ENCODE measurements around the gene PCSK9. TPM values are rescaled to one million over a fixed set of nuclear protein-coding genes. Genes with fewer than 3 reads are reported as not detected.

PCSK9 gene
- total and polyA plus RNA-seq, 12 donors = under 0.01 to 0.07 (median 0.05) TPM; not detected in 9

DNA sequence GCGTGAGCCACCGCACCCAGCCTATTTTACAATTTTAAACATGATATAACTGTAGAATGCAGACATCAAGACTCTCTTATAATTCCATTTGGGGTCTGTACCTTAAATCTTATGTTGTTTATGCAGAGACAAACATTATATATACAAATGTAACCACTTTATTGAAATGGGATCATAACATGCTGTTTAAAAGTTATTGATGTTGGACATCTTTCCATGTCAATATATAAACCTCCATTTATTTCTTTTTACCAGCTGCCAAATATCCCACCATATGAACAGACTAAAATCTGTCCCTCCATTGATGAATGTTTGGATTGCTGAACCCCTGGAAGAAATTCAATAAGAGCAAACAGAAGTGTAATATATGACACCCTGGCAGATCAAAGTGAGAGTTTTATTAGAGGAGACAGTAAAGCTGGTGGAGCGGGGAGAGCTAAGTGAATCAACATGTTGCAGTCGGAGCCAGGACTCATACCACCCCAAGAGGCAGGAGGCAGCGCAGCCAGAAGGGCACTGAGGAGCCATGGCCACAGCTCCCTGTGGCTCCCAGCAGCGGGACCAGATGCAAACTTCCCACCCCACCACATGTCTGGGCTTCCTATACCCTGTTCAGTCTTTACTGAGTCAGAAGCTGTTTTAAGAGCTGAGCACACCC lies 4.7 kb upstream of the PCSK9 start:
- no peaks in the 10 kb centered on the region for H3K9me3 ChIP-seq
- 92 to 93% methylated on average over 6 of the region's 6 CpGs for WGBS, 2 donors
- intact Hi-C loops (cut with DNase I) = no loop called here
- peaks cover 0 to 8% (median 5%) of the 10 kb centered on the region in 9 donors for H3K4me1 ChIP-seq
- H3K36me3 ChIP-seq = no peaks in the 10 kb centered on the region
- peaks cover 0 to 67% (median 63%) of the 10 kb centered on the region in 7 donors for H3K27me3 ChIP-seq
- ATAC-seq = no peak
- no peak for DNase-seq
- no peak overlapping the region for H3K27ac ChIP-seq
- H3K4me3 ChIP-seq = no peak overlapping the region
- TF ChIP-seq, protein P1, sequence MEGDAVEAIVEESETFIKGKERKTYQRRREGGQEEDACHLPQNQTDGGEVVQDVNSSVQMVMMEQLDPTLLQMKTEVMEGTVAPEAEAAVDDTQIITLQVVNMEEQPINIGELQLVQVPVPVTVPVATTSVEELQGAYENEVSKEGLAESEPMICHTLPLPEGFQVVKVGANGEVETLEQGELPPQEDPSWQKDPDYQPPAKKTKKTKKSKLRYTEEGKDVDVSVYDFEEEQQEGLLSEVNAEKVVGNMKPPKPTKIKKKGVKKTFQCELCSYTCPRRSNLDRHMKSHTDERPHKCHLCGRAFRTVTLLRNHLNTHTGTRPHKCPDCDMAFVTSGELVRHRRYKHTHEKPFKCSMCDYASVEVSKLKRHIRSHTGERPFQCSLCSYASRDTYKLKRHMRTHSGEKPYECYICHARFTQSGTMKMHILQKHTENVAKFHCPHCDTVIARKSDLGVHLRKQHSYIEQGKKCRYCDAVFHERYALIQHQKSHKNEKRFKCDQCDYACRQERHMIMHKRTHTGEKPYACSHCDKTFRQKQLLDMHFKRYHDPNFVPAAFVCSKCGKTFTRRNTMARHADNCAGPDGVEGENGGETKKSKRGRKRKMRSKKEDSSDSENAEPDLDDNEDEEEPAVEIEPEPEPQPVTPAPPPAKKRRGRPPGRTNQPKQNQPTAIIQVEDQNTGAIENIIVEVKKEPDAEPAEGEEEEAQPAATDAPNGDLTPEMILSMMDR (IDR thresholded peaks at IDR 0.05) = no peak

DNA sequence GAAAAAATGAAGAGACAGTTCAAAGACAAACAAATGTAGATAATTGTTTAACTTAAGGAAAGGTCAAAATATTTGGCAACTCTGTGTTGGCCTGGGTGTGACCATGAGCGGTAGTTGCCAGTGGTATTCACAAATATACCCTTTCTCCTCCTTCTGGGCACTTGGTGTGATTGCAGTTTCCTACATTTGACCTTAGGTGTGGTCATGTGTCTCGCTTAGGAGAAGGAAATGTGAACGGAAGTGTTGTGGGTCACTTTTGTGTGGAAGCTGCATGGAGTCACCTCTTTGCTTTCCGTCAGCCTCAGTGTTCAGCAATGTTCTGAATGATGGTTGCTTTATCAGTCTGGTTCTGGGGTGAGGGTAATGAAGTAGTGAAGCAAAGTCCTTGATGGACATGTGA lies 3.4 kb upstream of the PCSK9 start:
- no peak overlapping the region for H3K27ac ChIP-seq
- WGBS, 2 donors = 53 to 64% methylated on average over 4 of the region's 4 CpGs
- peaks cover 0 to 14% (median 9%) of the 10 kb centered on the region in 9 donors for H3K4me1 ChIP-seq
- H3K27me3 ChIP-seq = peaks cover 4 to 80% (median 76%) of the 10 kb centered on the region in 7 donors
- H3K36me3 ChIP-seq = no peaks in the 10 kb centered on the region
- DNase-seq (no peak), ATAC-seq (no peak)
- no peak overlapping the region for H3K4me3 ChIP-seq
- TF ChIP-seq, protein P1 (IDR thresholded peaks at IDR 0.05) = no peak
- H3K9me3 ChIP-seq = no peaks in the 10 kb centered on the region
- intact Hi-C loops (cut with DNase I) = no loop called here

DNA sequence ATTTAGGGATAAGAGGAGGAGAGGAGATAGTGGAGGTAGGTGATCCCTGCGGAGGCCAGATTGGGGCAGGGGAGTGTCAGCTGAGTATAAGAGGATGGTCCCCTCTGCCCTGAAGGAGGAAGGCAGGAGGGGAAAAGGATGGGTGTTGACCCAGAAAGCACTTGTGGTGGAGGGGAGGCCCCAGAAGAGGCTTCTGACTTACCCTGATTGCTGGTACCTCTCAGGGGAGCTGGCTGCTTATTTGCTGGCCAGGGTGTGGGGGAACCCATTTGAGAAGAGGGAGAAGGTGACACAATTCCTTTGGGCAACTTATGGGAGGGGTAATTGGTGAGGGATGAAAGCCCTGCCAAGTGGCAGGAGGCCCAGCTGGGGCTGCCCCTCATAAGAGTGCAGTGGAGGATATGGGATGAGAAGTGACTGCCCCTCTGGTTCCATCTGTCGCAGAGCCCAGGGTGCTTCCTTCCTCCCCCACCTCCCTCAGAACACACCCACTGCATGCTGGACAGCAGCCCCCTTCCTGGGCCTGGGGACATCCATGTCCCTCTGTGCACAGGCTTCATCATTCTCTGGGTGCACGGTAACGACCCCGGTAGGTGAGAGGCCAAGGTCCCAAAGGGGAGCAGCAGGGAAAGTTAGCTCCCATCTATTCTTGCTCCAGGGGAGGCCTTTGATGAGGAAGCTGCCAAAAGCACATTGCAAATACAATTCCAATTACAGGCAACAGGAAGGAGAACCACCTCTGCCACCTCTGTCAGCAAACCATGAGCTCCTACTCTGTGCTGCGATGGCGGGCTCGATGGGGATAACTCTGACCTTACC lies 1.4 kb upstream of the PCSK9 start:
- ATAC-seq (no peak), DNase-seq (no peak)
- intact Hi-C loops (cut with DNase I) = no loop called here
- WGBS, 2 donors = 79 to 85% methylated on average over 8 of the region's 8 CpGs
- Histone ChIP-seq H3K36me3 (no peaks in the 10 kb centered on the region), H3K4me3 (no peak overlapping the region), H3K9me3 (no peaks in the 10 kb centered on the region), H3K27ac (no peak overlapping the region), H3K4me1 (peaks cover 0 to 14% (median 9%) of the 10 kb centered on the region in 9 donors), H3K27me3 (peaks cover 4 to 89% (median 79%) of the 10 kb centered on the region in 7 donors)
- TF ChIP-seq, protein P1 (IDR thresholded peaks at IDR 0.05) = no peak

DNA sequence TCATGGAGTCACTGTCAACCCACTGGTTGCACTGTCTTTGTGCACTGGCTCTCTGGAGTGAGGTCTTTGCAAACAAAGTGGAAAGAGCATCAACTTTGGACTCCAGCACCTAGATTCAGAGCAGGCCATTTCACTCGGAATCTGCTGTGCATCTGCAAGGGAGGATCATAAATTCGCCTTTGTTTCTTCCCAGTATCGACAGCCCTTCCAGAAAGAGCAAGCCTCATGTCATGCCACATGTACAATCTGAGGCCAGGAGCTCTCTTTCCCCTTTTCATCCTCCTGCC lies 853 bp upstream of the PCSK9 start:
- Histone ChIP-seq H3K4me3 (no peak overlapping the region), H3K36me3 (no peaks in the 10 kb centered on the region), H3K9me3 (no peaks in the 10 kb centered on the region), H3K4me1 (peaks cover 0 to 14% (median 9%) of the 10 kb centered on the region in 9 donors), H3K27ac (no peak overlapping the region), H3K27me3 (peaks cover 4 to 86% (median 76%) of the 10 kb centered on the region in 7 donors)
- DNase-seq (no peak), ATAC-seq (no peak)
- intact Hi-C loops (cut with DNase I) = no loop called here
- WGBS, 2 donors = 86 to 95% methylated on average over 3 of the region's 3 CpGs
- TF ChIP-seq, protein P1 (IDR thresholded peaks at IDR 0.05) = no peak

Data from heart right ventricle (tissue), 16 donors.